ENCODE measurements around the gene RAP1A. TPM values are rescaled to one million over a fixed set of nuclear protein-coding genes. Genes with fewer than 3 reads are reported as not detected.
A peak's percentile ranks its signal among the peaks of the same experiment; 100 is the strongest.

Gene RAP1A
- total and polyA plus RNA-seq, 12 donors: 64.2 to 120 (median 99.7) TPM

- no peaks in the 10 kb centered on the region for H3K9me3 ChIP-seq
- TF ChIP-seq CTCF (IDR thresholded peaks at IDR 0.05): peak; percentile 81 to 99 (median 95)
- peaks cover 0 to 47% (median 21%) of the 10 kb centered on the region in 9 donors for H3K4me1 ChIP-seq
- H3K27me3 ChIP-seq: no peaks in the 10 kb centered on the region
- 0% methylated on average over 67 of the region's 67 CpGs for WGBS, 2 donors
- H3K4me3 ChIP-seq: peak within 1 kb of the TSS; percentile 58 to 90 (median 80)
- peaks cover 0 to 36% (median 10%) of the 10 kb centered on the region in 9 donors for H3K36me3 ChIP-seq
- peak within 1 kb of the TSS; percentile 73 to 96 (median 92) for H3K27ac ChIP-seq
- DNase-seq (peak; percentile 92 to 93), ATAC-seq (peak; percentile 97 to 99 (median 98))
- intact Hi-C loops (cut with DNase I): loop anchor here in 7 of 10 donors (1.0 to 10.0 kb wide), 9 partner anchors 16 to 273 kb away; partner anchors contain the start of genes ADORA3 (in 1 of the 7), INKA2 (in 1 of the 7) and TMIGD3 (in 1 of the 7)
Observed at GRCh38 chr1:111755331-111756123, 135.9 kb downstream of the RAP1A start, which contains the start of gene DDX20. DDX20 (plus strand) TSS chr1:111755901; CDS start chr1:111755925, 24 bp downstream.

GRCh38 chr1:111756124-111756513 is 136.5 kb downstream of the RAP1A start:
- Histone ChIP-seq H3K4me3 (peak overlapping the region; percentile 58 to 90 (median 80)), H3K9me3 (no peaks in the 10 kb centered on the region), H3K36me3 (peaks cover 0 to 42% (median 16%) of the 10 kb centered on the region in 9 donors), H3K4me1 (peaks cover 0 to 47% (median 21%) of the 10 kb centered on the region in 9 donors), H3K27ac (peak overlapping the region; percentile 73 to 96 (median 92)), H3K27me3 (no peaks in the 10 kb centered on the region)
- 0 to 1% methylated on average over 35 of the region's 35 CpGs for WGBS, 2 donors
- no peak for TF ChIP-seq CTCF (IDR thresholded peaks at IDR 0.05)
- DNase-seq: no peak
- intact Hi-C loops (cut with DNase I): loop anchor here in 5 of 10 donors (5.0 to 10.0 kb wide), 5 partner anchors 39 to 274 kb away; partner anchors contain the start of genes ADORA3 (in 1 of the 5) and TMIGD3 (in 1 of the 5)
- peak in 4 of 8 donors; percentile 8 to 59 (median 17) for ATAC-seq

GRCh38 chr1:111758373-111758772 is 138.8 kb downstream of the RAP1A start:
- WGBS, 2 donors: 67 to 75% methylated on average over 2 of the region's 2 CpGs
- H3K4me1 ChIP-seq: peaks cover 0 to 34% (median 21%) of the 10 kb centered on the region in 9 donors
- no peak for ATAC-seq
- intact Hi-C loops (cut with DNase I): loop anchor here in 5 of 10 donors (5.0 to 10.0 kb wide), 5 partner anchors 41 to 276 kb away; partner anchors contain the start of genes ADORA3 (in 1 of the 5) and TMIGD3 (in 1 of the 5)
- no peak for TF ChIP-seq CTCF (IDR thresholded peaks at IDR 0.05)
- peaks cover 0 to 64% (median 31%) of the 10 kb centered on the region in 9 donors for H3K36me3 ChIP-seq
- no peak for DNase-seq
- no peaks in the 10 kb centered on the region for H3K27me3 ChIP-seq
- no peak overlapping the region for H3K27ac ChIP-seq
- no peak overlapping the region for H3K4me3 ChIP-seq
- H3K9me3 ChIP-seq: no peaks in the 10 kb centered on the region

GRCh38 chr1:111761717-111762116 is 142.1 kb downstream of the RAP1A start:
- Histone ChIP-seq H3K9me3 (no peaks in the 10 kb centered on the region), H3K4me1 (peaks cover 0 to 19% (median 7%) of the 10 kb centered on the region in 9 donors), H3K4me3 (no peak overlapping the region), H3K36me3 (peaks cover 0 to 98% (median 44%) of the 10 kb centered on the region in 9 donors), H3K27me3 (no peaks in the 10 kb centered on the region), H3K27ac (no peak overlapping the region)
- ATAC-seq (no peak), DNase-seq (no peak)
- no peak for TF ChIP-seq CTCF (IDR thresholded peaks at IDR 0.05)
- WGBS, 2 donors: 96 to 97% methylated on average over 2 of the region's 2 CpGs
- intact Hi-C loops (cut with DNase I): loop anchor here in 3 of 10 donors (5.0 to 10.0 kb wide), 3 partner anchors 277 to 537 kb away; partner anchors contain the start of gene CHI3L2 (in 2 of the 3)
